Measurements from ENCODE around the gene RGS12. TPM values are rescaled to one million over a fixed set of nuclear protein-coding genes. Genes with fewer than 3 reads are reported as not detected.

RGS12 gene
- total and polyA plus RNA-seq, 5 experiments from 2014 or later: 1.2 to 2.6 (median 2.0) TPM

GRCh38 chr4:3338321-3338838, 45.6 kb downstream of the RGS12 start:
- DNase-seq: no peak
- Mint-ChIP-seq H3K9me3 (peaks cover 0 to 1% (median 0%) of the 10 kb centered on the region in 9 donors), H3K36me3 (no peaks in the 10 kb centered on the region), H3K4me3 (no peak overlapping the region), H3K27ac (no peak overlapping the region), H3K27me3 (peaks cover 0 to 6% (median 2%) of the 10 kb centered on the region in 5 donors), H3K4me1 (peaks cover 8 to 24% (median 15%) of the 10 kb centered on the region in 4 donors)
- POLR2A ChIA-PET: no interaction called here
- no peak for ATAC-seq

DNA sequence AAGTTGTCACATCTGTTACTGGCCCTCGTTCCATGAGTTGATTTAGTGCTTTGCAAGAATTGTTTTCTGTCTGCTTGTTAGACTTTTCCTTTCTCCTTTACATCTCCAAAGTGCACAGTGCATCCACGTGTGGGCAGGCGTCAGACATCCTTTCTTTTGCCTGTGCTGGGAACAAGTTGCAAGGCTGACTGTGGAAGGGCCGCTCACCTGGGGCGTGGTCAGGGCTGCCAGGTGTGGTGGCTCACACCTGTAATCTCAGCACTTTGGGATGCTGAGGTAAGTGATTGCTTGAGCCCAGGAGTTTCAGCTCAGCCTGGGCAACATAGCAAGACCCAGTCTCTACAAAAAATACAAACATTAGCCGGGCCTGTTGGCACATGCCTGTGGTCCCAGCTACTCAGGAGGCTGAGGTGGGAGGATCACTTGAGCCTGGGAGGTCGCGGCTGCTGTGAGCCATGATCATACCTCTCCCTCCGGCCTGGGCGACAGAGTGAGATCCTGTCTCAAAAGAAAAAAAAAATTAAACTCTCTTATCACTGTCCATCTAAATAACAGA, 46.2 kb downstream of the RGS12 start:
- no peak for ATAC-seq
- POLR2A ChIA-PET: no interaction called here
- Mint-ChIP-seq H3K4me3 (no peak overlapping the region), H3K36me3 (no peaks in the 10 kb centered on the region), H3K27ac (peak overlapping the region in 4 of 10 donors; percentile 1 to 72 (median 39)), H3K9me3 (peaks cover 0 to 1% (median 0%) of the 10 kb centered on the region in 9 donors), H3K27me3 (peaks cover 0 to 6% (median 2%) of the 10 kb centered on the region in 5 donors), H3K4me1 (peaks cover 8 to 24% (median 15%) of the 10 kb centered on the region in 4 donors)
- no peak for DNase-seq

DNA sequence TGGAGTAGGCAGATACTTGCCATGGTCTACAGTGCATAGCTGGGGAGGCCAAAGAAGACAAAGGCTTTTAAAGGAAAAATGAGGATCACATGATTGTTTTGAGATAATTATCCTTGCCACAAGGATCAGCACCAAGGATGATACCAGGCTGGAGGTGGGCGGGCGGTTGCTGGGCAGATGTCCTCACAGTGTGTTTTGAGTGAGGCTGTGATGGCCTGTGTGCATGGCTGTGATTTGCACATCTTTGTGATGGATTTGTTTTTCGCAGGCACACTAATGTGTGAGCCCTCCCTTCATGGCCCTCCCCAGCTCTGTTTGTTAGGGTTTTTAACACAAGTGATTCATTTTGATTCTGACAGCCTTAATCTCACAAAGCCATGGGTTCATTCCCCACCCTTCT, 46.8 kb downstream of the RGS12 start:
- POLR2A ChIA-PET: no interaction called here
- Mint-ChIP-seq H3K36me3 (no peaks in the 10 kb centered on the region), H3K4me3 (peak overlapping the region in 1 of 10 donors; percentile 31), H3K27ac (peak overlapping the region in 5 of 10 donors; percentile 12 to 84 (median 26)), H3K4me1 (peaks cover 8 to 24% (median 15%) of the 10 kb centered on the region in 4 donors), H3K27me3 (peaks cover 0 to 6% (median 3%) of the 10 kb centered on the region in 5 donors), H3K9me3 (peaks cover 0 to 1% (median 0%) of the 10 kb centered on the region in 9 donors)
- ATAC-seq: no peak
- no peak for DNase-seq

- Mint-ChIP-seq H3K36me3 (no peaks in the 10 kb centered on the region), H3K27ac (peak overlapping the region in 5 of 10 donors; percentile 34 to 85 (median 72)), H3K9me3 (peaks cover 0 to 1% (median 0%) of the 10 kb centered on the region in 9 donors), H3K27me3 (peaks cover 0 to 9% (median 3%) of the 10 kb centered on the region in 5 donors), H3K4me3 (no peak overlapping the region), H3K4me1 (peaks cover 8 to 24% (median 15%) of the 10 kb centered on the region in 4 donors)
- POLR2A ChIA-PET: no interaction called here
- no peak for DNase-seq
- ATAC-seq: no peak
Observed at GRCh38 chr4:3340038-3340699, 47.3 kb downstream of the RGS12 start.

GRCh38 chr4:3340700-3341083, 47.9 kb downstream of the RGS12 start:
- H3K36me3 Mint-ChIP-seq: no peaks in the 10 kb centered on the region
- peaks cover 0 to 9% (median 3%) of the 10 kb centered on the region in 5 donors for H3K27me3 Mint-ChIP-seq
- H3K9me3 Mint-ChIP-seq: peaks cover 0 to 1% (median 0%) of the 10 kb centered on the region in 9 donors
- H3K4me1 Mint-ChIP-seq: peaks cover 8 to 26% (median 15%) of the 10 kb centered on the region in 4 donors
- DNase-seq: no peak
- H3K4me3 Mint-ChIP-seq: no peak overlapping the region
- no peak for ATAC-seq
- peak overlapping the region in 3 of 10 donors; percentile 34 to 85 (median 66) for H3K27ac Mint-ChIP-seq
- POLR2A ChIA-PET: no interaction called here

DNA sequence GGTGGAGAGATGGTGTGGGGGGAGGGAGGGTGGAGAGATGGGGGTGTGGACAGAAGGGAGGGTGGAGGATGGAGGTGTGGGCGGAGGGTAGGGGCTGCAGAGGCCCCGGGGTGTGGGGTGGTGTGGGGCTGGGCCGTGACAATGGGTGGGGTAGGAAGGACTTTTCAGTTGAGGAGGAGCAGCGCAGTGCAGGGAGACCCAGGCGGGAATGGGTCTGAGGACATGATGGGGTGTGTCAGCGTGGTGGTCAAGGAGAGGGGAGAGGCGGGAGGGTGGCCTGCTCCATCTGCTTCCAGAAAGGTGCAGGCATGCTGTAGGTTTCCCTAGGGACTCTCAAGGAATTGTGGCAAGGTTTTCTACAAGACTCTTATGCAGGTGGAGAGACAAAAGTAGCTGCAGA, 48.9 kb downstream of the RGS12 start:
- Mint-ChIP-seq H3K27ac (peak overlapping the region in 4 of 10 donors; percentile 26 to 92 (median 50)), H3K4me1 (peaks cover 14 to 37% (median 24%) of the 10 kb centered on the region in 4 donors), H3K36me3 (no peaks in the 10 kb centered on the region), H3K4me3 (peak overlapping the region in 2 of 10 donors; percentile 26 to 51), H3K27me3 (peaks cover 0 to 9% (median 5%) of the 10 kb centered on the region in 5 donors), H3K9me3 (peaks cover 0 to 1% (median 0%) of the 10 kb centered on the region in 9 donors)
- no peak for ATAC-seq
- POLR2A ChIA-PET: no interaction called here
- peak in 1 of 10 donors; percentile 15 for DNase-seq

DNA sequence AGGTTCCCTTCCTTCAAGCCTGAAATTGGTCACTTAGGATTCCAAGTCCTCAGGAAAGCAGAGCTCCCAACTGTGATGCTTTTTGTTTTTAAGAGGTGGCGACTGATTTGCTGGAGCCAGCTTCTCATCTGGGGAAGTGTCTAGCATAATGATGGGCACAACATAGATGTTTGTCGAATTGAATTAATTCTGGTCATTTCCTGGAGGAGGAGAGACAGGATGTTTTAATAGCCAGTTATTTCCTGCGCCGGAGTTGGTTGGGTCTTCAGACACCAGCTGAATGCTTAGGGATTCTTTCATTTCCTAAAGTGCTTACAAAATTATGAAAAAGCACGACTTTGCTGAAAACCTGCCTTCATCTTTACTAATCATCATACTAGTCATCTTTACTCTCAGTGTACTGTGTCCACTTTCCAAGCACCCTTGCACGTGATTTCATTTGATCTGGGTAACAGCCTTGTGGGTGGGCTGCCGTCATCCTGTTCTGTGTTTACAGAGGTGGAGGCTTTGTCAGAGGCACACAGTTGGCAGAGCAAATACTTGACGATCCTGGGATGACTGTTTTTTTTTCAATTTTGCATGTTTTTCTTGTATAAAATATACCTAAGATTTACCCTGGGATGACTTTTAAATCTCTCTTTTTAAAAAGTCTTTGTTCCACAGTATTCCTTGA, 49.5 kb downstream of the RGS12 start:
- DNase-seq (peak in 6 of 10 donors; percentile 6 to 66 (median 56)), ATAC-seq (peak; percentile 77 to 96)
- H3K4me1 Mint-ChIP-seq: peaks cover 14 to 37% (median 25%) of the 10 kb centered on the region in 4 donors
- peaks cover 0 to 1% (median 0%) of the 10 kb centered on the region in 9 donors for H3K9me3 Mint-ChIP-seq
- POLR2A ChIA-PET: no interaction called here
- H3K27ac Mint-ChIP-seq: peak overlapping the region in 8 of 10 donors; percentile 15 to 92 (median 64)
- no peaks in the 10 kb centered on the region for H3K36me3 Mint-ChIP-seq
- H3K4me3 Mint-ChIP-seq: peak overlapping the region; percentile 8 to 70 (median 51)
- peaks cover 0 to 9% (median 5%) of the 10 kb centered on the region in 5 donors for H3K27me3 Mint-ChIP-seq

Other genes starting within 250 kb of the RGS12 start
- gene HTT-AS, start 218.5 kb upstream of the RGS12 start, total RNA-seq: not detected
- not detected for gene HTT-AS, start 218.5 kb upstream of the RGS12 start, polyA plus RNA-seq
- gene HTT, start 218.3 kb upstream of the RGS12 start, total RNA-seq: 10 to 100 TPM; 56.7 to 64.6 TPM
- 1 to 10 TPM; 2.2 to 5.0 (median 2.7) TPM for gene HTT, start 218.3 kb upstream of the RGS12 start, polyA plus RNA-seq
- 1 to 10 TPM; 1.8 to 2.1 TPM for gene MSANTD1, start 43.9 kb upstream of the RGS12 start, total RNA-seq
- under 1 TPM in 1 of 3 donors, not detected in 2; 0.18 TPM for gene MSANTD1, start 43.9 kb upstream of the RGS12 start, polyA plus RNA-seq
- not detected for gene HGFAC, start 148.9 kb downstream of the RGS12 start, total RNA-seq
- gene HGFAC, start 148.9 kb downstream of the RGS12 start, polyA plus RNA-seq: not detected
- gene DOK7, start 170.3 kb downstream of the RGS12 start, total RNA-seq: not detected
- gene DOK7, start 170.3 kb downstream of the RGS12 start, polyA plus RNA-seq: under 1 TPM in 1 of 3 donors, not detected in 2; 0.49 TPM
- 10 to 100 TPM; 82.0 to 84.9 TPM for gene LRPAP1, start 239.4 kb downstream of the RGS12 start, total RNA-seq
- gene LRPAP1, start 239.4 kb downstream of the RGS12 start, polyA plus RNA-seq: 100 to 1,000 TPM; 113 to 126 (median 120) TPM